Motor neuron (in vitro differentiated cells): ENCODE data around the gene SMAP1. TPM values are rescaled to one million over a fixed set of nuclear protein-coding genes. Genes with fewer than 3 reads are reported as not detected.

Experiments
- ATAC-seq, 8 experiments: fragments of 200-7000 bp; cut with Tn5 transposase; replicated peaks in 6 of 8; 2 replicates each; pipeline ENCODE4 v1.8.0; 2021; ENCODE audit warnings: mild to moderate bottlenecking in 8 of 8, moderate library complexity in 8 of 8
- H3K27ac ChIP-seq, 2 donors: fragments of 250-450 bp; sonication (Bioruptor Pico); 2 replicates each; pipeline ENCODE4 v1.9.0; 2021; ENCODE audit warnings: antibody characterized with exemption in 2 of 2, mild to moderate bottlenecking in 2 of 2, moderate library complexity in 1 of 2
- H3K4me1 ChIP-seq, 2 donors: fragments of 250-450 bp; sonication (Bioruptor Pico); replicated peaks in 1 of 2; 2 replicates each; pipeline ENCODE4 v1.6.1; 2021; ENCODE audit warnings: antibody characterized with exemption in 2 of 2, mild to moderate bottlenecking in 2 of 2, moderate library complexity in 1 of 2
- H3K4me3 ChIP-seq, 5 donors: fragments of 250-450 bp; sonication (Bioruptor Pico); 2 replicates each; pipeline ENCODE4 v1.9.0; 2021; ENCODE audit warnings: antibody characterized with exemption in 5 of 5, mild to moderate bottlenecking in 5 of 5, moderate library complexity in 4 of 5
- WGBS, 10 experiments: fragments of 450-650 bp; shearing (Covaris generic); methylation state at CpG; one replicate each; pipeline ENCODE4 v1.0.0; 2022; 5-methylcytosine and 5-hydroxymethylcytosine counted together
- in situ Hi-C, 9 experiments: fragments of 400-800 bp; cut with MboI; loops; one replicate each; pipeline ENCODE4 v1.15.0; 2021; ENCODE audit warnings: low sequenced_read_pairs in 9 of 9, low pct_unique_long_range_greater_than_20kb in 2 of 9; ENCODE audit not compliant: unreplicated experiment in 9 of 9
- total RNA-seq, 8 experiments: library from RNA; unstranded; fragments of 300-600 nt; gene quantifications; 2 replicates each; pipeline versions ENCODE4 v1.2.3 to v1.2.4, GENCODE V29; 2022

The SMAP1 gene
- total RNA-seq, 8 experiments from 2014 or later: 14.4 to 46.5 (median 31.2) TPM

GRCh38 chr6:70901324-70901723 lies 233.6 kb downstream of the SMAP1 start:
- ATAC-seq: no peak
- in situ Hi-C loops: no loop called here
- H3K4me3 ChIP-seq: no peak overlapping the region
- H3K27ac ChIP-seq: no peak overlapping the region
- H3K4me1 ChIP-seq: peaks cover 0 to 7% of the 10 kb centered on the region in 2 donors
- 50 to 94% (median 77%) methylated on average over 1 to 3 of the region's 3 CpGs; no CpG with 5 or more reads in 2 of the 10 experiments for WGBS, 10 experiments

DNA sequence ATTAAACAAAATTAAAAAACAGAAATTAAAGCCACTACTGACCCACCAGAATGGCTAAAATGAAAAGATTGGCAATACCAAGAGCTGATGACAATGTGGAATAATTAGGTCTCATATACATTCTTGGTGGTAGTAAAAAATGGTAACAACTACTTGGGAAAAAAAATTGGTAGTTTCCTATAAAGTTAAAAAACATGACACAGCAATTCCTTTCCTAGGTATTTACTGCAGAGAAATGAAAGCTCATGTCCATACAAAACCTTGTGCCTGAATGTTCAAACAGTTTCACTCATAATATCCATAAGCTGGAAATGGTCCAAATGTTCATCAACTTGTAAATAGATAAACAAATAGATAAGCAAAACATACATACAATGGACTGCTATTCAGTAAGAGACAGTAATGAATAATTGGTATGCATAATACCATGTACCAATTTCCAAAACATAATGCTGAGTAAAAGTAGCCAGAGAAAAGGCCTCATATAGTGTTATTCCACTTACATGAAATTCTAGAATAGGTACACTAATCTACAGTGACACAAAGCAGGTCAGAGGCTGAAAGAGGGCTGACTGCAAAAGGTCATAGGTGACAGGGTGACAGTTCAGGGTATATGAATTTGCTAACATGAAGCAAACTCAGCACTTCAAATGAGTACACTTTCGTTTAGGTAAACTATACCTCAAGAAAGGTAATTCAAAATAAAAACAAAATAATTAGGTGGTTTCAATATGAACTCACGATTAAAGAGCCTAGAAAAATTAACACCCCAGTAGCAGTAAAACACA lies 236.2 kb downstream of the SMAP1 start:
- 5 to 94% (median 63%) methylated on average over 1 to 2 of the region's 2 CpGs; no CpG with 5 or more reads in 1 of the 10 experiments for WGBS, 10 experiments
- Histone ChIP-seq H3K4me3 (no peak overlapping the region), H3K27ac (no peak overlapping the region), H3K4me1 (peaks cover 0 to 7% of the 10 kb centered on the region in 2 donors)
- no peak for ATAC-seq
- in situ Hi-C loops: no loop called here

DNA sequence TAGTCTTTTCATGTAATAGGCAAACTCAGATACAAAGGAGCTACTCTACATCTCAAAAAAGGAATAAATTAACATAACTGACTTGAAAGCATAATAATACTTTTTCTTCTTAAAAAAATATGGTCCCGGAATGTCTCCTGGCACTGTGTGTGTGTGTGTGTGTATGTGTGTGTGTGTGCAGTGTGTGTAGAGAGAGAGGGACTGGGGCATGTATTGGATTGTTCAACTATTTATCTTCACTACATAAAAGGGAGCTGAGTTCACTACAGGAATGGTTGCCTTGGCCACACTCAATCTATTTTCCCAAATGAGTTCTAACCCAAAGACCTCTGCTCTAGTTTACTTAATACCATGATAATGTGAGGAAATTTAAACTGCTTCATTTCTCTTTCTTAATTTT lies 238.1 kb downstream of the SMAP1 start:
- Histone ChIP-seq H3K4me1 (peaks cover 0 to 7% of the 10 kb centered on the region in 2 donors), H3K4me3 (no peak overlapping the region), H3K27ac (no peak overlapping the region)
- WGBS, 10 experiments: 17 to 88% (median 57%) methylated on average over 1 of the region's 1 CpG; no CpG with 5 or more reads in 5 of the 10 experiments
- in situ Hi-C loops: no loop called here
- peak in 2 of 8 experiments; percentile 55 to 95 for ATAC-seq

Other genes with a start within 250 kb of the SMAP1 start
- gene SDHAF4, start 101.0 kb upstream of the SMAP1 start, total RNA-seq: 10 to 100 TPM; 15.6 to 33.4 (median 21.2) TPM